Measurements from ENCODE around the gene KIF24. TPM values are rescaled to one million over a fixed set of nuclear protein-coding genes. Genes with fewer than 3 reads are reported as not detected.

KIF24 gene
- total RNA-seq, 1 donor from 2014 or later = 6.0 TPM

Other genes with a start within 250 kb of the KIF24 start
- gene DCAF12, start 202.6 kb downstream of the KIF24 start, total RNA-seq = 39.7 and 45.7 TPM in 2 replicates
- gene UBAP1, start 150.2 kb downstream of the KIF24 start, total RNA-seq = 35.2 and 38.6 TPM in 2 replicates
- 26.7 and 27.1 TPM in 2 replicates for gene NUDT2, start 301 bp upstream of the KIF24 start, total RNA-seq
- 1.2 and 1.7 TPM in 2 replicates for gene MYORG, start 47.6 kb upstream of the KIF24 start, total RNA-seq
- 16.6 and 19.0 TPM in 2 replicates for gene FAM219A, start 129.3 kb upstream of the KIF24 start, total RNA-seq
- gene DNAI1, start 129.5 kb upstream of the KIF24 start, total RNA-seq = not detected in 2 replicates
- gene ENHO, start 193.7 kb upstream of the KIF24 start, total RNA-seq = 0.20 TPM in 1 of 2 replicates, not detected in the other